Sigmoid colon (tissue), 3 donors: ENCODE data around the gene CTXN1.

Source experiments
- POLR2A ChIP-seq, 2 donors: fragments of 450-650 bp; IDR thresholded peaks; one replicate each; pipeline ENCODE4 v1.6.1; 2016; ENCODE audit warnings: antibody characterized with exemption in 2 of 2, mild to moderate bottlenecking in 2 of 2, moderate library complexity in 2 of 2
- TF ChIP-seq, protein P1 (sequence below), 4 experiments: fragments of 450-650 bp in 3 of 4; fragments of 200-600 bp in 1 of 4; IDR thresholded peaks; one replicate each; pipeline ENCODE4 v1.5.1; 2016 to 2019; ENCODE audit warnings: antibody characterized with exemption in 4 of 4, mild to moderate bottlenecking in 3 of 4, moderate library complexity in 2 of 4

DNA sequence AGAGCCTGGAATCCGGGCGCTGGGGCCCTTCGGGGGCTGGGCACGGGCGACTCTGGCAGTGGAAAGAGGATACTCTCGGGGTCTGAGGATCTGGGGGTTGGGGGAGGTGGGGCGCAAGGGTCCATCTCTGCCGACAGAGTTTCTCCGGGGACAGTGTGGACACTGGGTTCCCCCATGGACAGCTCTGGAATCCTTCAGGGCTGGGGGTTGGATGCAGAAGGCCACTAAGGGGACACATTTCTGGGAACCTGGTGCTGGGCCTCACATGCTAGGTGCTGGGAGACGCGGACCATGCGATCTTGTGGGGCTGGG is 9.0 kb downstream of the CTXN1 start:
- TF ChIP-seq POLR2A (IDR thresholded peaks at IDR 0.05) = no peak
- TF ChIP-seq, protein P1, sequence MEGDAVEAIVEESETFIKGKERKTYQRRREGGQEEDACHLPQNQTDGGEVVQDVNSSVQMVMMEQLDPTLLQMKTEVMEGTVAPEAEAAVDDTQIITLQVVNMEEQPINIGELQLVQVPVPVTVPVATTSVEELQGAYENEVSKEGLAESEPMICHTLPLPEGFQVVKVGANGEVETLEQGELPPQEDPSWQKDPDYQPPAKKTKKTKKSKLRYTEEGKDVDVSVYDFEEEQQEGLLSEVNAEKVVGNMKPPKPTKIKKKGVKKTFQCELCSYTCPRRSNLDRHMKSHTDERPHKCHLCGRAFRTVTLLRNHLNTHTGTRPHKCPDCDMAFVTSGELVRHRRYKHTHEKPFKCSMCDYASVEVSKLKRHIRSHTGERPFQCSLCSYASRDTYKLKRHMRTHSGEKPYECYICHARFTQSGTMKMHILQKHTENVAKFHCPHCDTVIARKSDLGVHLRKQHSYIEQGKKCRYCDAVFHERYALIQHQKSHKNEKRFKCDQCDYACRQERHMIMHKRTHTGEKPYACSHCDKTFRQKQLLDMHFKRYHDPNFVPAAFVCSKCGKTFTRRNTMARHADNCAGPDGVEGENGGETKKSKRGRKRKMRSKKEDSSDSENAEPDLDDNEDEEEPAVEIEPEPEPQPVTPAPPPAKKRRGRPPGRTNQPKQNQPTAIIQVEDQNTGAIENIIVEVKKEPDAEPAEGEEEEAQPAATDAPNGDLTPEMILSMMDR (IDR thresholded peaks at IDR 0.05) = no peak
